GM18870 (cell line): ENCODE data around the gene KLHDC10.
"Not testable (repeated sequence)": the region's sequence is repeated elsewhere in the genome, so short reads cannot be mapped to it uniquely, and the experiment has no call there.

ENCODE experiments used
- ATAC-seq: cut with Tn5 transposase; IDR thresholded peaks from one replicate; pipeline ENCODE4 v1.9.1; 2021; ENCODE audit warnings: moderate library complexity; ENCODE audit not compliant: unreplicated experiment

Gene KLHDC10

GRCh38 chr7:130153211-130153908 lies 83.0 kb downstream of the KLHDC10 start:
- ATAC-seq: no peak

- ATAC-seq: no peak
Observed at GRCh38 chr7:130154131-130154500, 83.8 kb downstream of the KLHDC10 start.

GRCh38 chr7:130154501-130155317 lies 84.4 kb downstream of the KLHDC10 start:
- no peak for ATAC-seq

DNA sequence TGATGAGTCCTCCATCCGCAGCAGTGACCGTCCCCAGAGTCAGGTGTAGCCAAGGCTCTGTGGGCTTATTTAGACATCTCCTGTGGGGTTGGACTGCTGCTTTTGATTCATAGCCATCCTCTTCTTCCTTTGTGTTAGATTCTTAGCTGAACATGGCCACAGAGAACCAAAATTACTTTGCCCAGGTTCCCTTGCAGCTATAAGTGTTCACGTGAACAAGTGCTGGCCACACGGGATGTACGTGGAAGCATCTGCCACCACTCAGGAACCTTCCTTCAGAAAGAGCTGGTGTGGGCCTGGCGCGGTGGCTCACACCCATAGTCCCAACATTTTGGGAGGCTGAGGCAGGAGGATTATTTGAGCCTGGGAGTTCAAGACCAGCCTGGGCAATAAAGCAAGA lies 85.8 kb downstream of the KLHDC10 start:
- ATAC-seq: no peak

- ATAC-seq: no peak
Observed at GRCh38 chr7:130157700-130158099, 87.4 kb downstream of the KLHDC10 start.

GRCh38 chr7:130160023-130160422 lies 89.7 kb downstream of the KLHDC10 start:
- no peak for ATAC-seq

DNA sequence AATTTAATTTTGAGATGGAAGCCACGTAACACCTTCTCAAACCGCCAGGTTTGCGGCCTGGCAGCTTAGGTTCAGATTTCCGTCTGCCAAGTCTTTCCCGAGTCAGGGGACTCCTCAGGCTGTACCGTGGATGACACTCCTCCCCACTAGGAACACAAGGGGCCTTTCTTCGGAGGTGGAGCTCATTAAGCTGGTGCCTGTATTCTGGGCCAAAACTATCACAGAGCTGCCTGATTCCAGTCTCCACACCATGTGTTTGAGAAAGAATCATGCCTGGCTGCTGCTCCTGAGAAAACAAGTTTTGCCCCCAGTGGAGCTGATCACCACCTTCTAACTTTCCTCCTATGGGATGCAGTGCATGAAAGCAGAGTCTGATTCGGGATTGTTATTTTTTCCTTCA lies 90.1 kb downstream of the KLHDC10 start:
- ATAC-seq: no peak

DNA sequence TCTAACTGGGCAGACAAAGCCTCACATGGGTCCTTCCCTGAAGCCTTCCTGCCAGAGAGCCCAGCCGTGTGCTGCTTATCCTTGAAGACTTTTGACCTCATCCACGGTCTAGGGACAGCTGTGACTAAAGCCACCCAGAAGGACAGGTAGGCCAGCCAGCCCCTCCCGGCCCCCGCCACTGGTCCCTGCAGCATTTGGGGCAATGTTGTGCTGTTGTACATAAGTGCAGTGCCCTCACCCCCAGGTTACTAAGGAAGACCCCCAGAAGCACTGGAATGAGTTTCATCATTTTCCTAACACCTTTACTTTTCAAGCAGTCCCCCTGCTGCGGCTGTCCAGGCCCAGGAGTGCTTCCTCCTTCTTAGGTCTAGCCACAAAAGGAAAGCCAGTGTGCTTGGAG lies 91.9 kb downstream of the KLHDC10 start:
- ATAC-seq: no peak

DNA sequence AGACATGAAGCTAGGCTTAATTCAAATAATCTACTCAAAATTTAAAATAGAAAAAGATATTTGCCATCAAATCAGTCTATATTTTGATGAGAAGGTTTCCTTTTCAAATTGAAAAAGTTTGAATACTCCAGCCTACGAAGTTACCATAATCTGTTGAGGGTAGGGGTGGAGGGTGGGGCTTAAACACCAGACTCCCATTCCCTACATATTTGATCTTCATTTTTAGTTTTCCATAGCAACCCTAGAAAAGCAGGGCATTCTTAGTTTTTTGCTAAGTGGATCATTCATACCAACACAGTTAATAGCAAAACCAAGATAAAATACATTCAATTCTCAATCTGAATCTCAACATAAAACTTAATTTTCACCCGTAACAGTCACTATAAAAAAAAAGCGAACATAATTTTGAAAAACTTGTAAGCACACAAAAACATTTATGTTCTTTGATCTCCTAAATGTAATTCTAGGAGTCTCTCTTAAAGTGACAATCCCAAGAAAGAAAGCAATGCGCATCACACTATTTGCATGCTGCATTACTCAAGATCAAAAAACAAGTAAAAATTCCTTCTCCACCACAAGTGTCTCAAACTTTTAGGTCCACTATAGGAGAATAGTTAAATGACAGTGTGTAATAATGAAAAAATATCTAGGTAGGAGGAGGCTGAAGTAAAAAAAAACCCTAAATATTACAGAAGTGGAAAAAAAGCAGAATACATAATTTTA lies 104.1 kb downstream of the KLHDC10 start:
- no peak for ATAC-seq

DNA sequence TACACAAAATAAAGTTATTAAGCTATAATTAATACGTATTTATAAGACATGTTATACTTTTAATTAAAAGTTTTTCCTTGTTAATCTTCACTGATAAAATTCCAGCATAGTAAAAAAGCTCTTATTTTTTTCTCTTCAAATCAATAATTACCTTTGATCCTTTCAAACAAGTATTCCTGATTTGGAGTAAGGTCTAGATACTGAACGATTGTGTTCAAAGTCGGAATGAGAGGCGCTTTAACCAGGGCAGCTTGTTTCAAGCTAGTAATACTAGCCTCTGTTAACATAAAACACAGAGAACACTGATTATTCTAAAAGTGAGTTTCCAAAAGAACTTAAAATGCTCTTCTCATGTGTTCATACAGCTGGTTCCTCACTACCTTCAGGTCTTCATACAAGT lies 107.9 kb downstream of the KLHDC10 start:
- no peak for ATAC-seq

GRCh38 chr7:130179631-130180030 lies 109.3 kb downstream of the KLHDC10 start:
- ATAC-seq: no peak

DNA sequence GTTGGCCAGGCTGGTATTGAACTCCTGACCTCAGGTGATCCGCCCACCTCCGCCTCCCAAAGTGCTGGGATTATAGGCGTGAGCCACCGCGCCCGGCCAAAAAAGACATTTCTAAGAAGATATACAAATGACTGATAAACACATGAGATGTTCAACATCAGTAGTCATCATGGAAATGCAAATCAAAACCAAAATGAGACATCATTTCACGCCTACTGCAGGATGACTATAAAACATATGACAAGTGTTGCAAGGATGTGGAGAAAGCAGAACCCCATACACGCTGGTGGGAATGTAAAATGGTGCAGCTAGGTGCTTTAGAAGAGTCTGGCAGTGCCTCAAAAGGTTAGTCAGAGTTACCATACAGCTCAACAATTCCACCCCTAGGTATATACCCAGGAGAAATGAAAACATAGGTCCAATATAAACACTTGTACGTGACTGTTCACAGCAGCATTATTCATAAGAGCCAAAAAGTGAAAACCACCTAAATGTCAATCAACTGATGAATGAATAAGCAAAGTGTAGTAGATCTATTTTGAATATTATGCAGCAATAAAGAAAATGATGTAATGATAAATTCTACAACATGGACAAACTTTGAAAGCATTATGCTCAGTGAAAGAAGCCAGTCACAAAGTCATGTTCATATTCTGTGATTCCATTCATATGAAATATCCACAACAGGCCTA lies 110.4 kb downstream of the KLHDC10 start:
- ATAC-seq: no peak

DNA sequence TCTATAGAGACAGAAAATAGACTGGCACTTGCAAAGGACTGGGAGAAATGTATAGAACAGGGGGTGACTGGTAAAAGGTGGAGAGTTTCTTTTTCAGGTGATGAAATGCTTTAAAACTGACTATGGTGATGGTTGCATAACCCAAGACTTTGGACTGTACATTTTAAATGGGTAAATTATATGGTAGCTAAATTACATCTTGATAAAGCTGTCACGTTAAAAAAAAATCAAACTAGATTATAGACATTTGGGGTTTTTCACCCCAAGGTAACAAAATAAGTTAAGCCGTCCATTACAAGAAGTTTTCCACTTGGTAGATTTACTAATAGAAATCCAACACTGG lies 110.9 kb downstream of the KLHDC10 start:
- ATAC-seq: no peak

DNA sequence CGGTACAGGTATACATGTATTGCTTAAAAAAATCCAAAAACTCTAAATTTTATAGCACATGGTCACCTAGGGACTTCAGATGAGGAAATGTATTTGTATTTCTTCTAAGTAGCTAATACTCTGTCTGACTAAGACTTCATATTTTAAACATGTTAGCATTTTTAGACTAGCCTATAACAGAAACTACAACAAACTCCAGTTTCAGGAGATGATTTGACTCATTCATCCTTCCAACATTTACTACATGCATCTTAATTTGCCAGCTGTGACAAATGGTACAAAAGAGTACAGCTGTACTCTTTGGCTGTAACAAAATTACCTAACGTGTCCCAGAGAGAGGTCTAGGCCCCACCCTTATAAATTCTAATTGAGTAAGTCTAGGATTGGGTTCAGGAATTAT lies 112.7 kb downstream of the KLHDC10 start:
- peak; percentile 84 for ATAC-seq

- ATAC-seq: not testable (repeated sequence)
Observed at GRCh38 chr7:130184349-130184748, 114.0 kb downstream of the KLHDC10 start.
